Measurements from ENCODE around the gene PLXNB2.

Gene PLXNB2

GRCh38 chr22:50226875-50227165 lies 80.6 kb downstream of the PLXNB2 start:
- no peak for FAIRE-seq

DNA sequence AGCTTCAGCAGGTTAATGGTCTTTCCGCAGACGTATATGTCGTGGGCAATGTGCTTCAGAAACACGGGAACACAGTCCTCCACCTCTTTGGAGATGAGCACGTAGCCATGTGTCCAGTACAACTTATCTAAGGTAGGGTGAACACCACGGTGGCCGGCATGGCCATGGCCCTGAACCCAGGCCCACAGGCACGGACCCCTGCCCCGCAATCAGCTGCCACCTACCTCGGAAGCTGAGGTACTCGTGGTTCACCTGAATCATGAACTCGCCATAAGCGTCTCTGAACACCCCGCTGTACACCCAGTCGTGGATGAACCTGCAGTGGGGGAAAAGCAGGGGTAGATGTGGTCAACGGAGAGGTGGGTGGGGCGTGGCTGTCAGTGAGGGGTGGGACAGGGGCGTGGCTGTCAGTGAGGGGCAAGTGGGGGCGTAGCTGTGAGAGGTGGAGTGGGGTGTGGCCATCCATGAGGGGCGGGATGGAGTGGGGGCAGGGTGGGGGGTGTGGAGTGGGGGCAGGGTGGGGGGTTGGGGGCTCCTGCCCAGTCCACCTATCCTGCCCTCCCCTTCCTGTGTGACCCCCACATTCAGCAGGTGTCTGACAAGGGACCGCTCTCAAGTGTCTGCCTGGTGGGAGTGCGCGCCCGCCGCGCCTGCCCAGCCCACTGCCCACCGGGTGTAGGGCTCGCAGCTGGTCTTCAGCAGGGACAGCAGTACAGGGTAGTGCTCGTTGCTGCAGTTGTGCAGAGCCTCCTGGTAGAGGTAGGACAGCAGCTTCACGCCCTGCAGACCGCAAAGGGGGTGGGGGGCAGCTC lies 81.2 kb downstream of the PLXNB2 start:
- no peak for FAIRE-seq

- FAIRE-seq: no peak
Observed at GRCh38 chr22:50225200-50225969, 82.1 kb downstream of the PLXNB2 start.

Data from endometrium (tissue), 2 donors.